Fibroblast of the conjunctiva (primary cell): ENCODE results near the gene CERK.
"Not testable (repeated sequence)": the region's sequence is repeated elsewhere in the genome, so short reads cannot be mapped to it uniquely, and the experiment has no call there.

ENCODE experiments used
- DNase-seq: peaks from one replicate; pipeline ENCODE4 v3.0.0-alpha.2; 2010; ENCODE audit warnings: low read depth

The CERK gene

GRCh38 chr22:46737976-46738646, at the start of gene CERK:
Gene CERK, minus strand, starts transcription at chr22:46738252. Its CDS starts 104 bp downstream, at chr22:46738148.
- DNase-seq = peak; percentile 39

- no peak for DNase-seq
These were observed 45.7 kb upstream of the CERK start for GRCh38 chr22:46783721-46784120.

- not testable (repeated sequence) for DNase-seq
These were observed 44.1 kb upstream of the CERK start for GRCh38 chr22:46782200-46782599.

GRCh38 chr22:46781291-46781690, 43.2 kb upstream of the CERK start:
- no peak for DNase-seq

GRCh38 chr22:46780453-46780852, 42.4 kb upstream of the CERK start:
- no peak for DNase-seq

GRCh38 chr22:46779651-46780050, 41.6 kb upstream of the CERK start:
- DNase-seq = no peak

GRCh38 chr22:46779023-46779422, 41.0 kb upstream of the CERK start:
- DNase-seq = no peak

GRCh38 chr22:46777609-46777970, 39.5 kb upstream of the CERK start:
- DNase-seq = no peak

GRCh38 chr22:46776876-46777608, 39.0 kb upstream of the CERK start:
- DNase-seq = no peak

GRCh38 chr22:46775850-46776826, 38.1 kb upstream of the CERK start:
- no peak for DNase-seq

- DNase-seq = no peak
These were observed 37.2 kb upstream of the CERK start for GRCh38 chr22:46774980-46775849.

GRCh38 chr22:46774253-46774979, 36.4 kb upstream of the CERK start:
- DNase-seq = no peak

GRCh38 chr22:46773076-46773475, 35.0 kb upstream of the CERK start:
- DNase-seq = no peak

GRCh38 chr22:46770726-46771125, 32.7 kb upstream of the CERK start:
- DNase-seq = no peak

GRCh38 chr22:46770151-46770641, 32.1 kb upstream of the CERK start:
- DNase-seq = no peak

- DNase-seq = no peak
These were observed 31.7 kb upstream of the CERK start for GRCh38 chr22:46769706-46770105.

- DNase-seq = no peak
These were observed 31.2 kb upstream of the CERK start for GRCh38 chr22:46769191-46769675.

- DNase-seq = no peak
These were observed 29.4 kb upstream of the CERK start for GRCh38 chr22:46767249-46767985.

- DNase-seq = no peak
These were observed 28.6 kb upstream of the CERK start for GRCh38 chr22:46766611-46767010.
